Neutrophil (primary cell): ENCODE measurements around the gene NMNAT2.

Experiments used
- H3K27ac ChIP-seq: fragments of 200-600 bp; sonication (generic); 2 replicates; pipeline ENCODE4 v1.5.1; 2016; ENCODE audit warnings: mild to moderate bottlenecking, moderate library complexity
- H3K27me3 ChIP-seq: fragments of 200-600 bp; sonication (generic); 2 replicates; pipeline ENCODE4 v1.6.0; 2016; ENCODE audit warnings: mild to moderate bottlenecking
- H3K36me3 ChIP-seq: fragments of 200-600 bp; sonication (generic); 2 replicates; pipeline ENCODE4 v1.5.1; 2017
- H3K4me1 ChIP-seq, 2 experiments: fragments of 200-600 bp in 1 of 2; sonication (generic) in 1 of 2; 1 replicate in 1 of 2; 2 replicates in 1 of 2; pipeline versions ENCODE4 v1.5.1 to v1.6.1; 2013 to 2016; ENCODE audit warnings: low read depth in 1 of 2, low read length in 1 of 2, mild to moderate bottlenecking in 1 of 2, moderate library complexity in 1 of 2; ENCODE audit not compliant: control insufficient read depth in 1 of 2, insufficient read depth in 1 of 2
- H3K4me3 ChIP-seq, 2 experiments: fragments of 200-600 bp in 1 of 2; sonication (generic) in 1 of 2; 1 replicate in 1 of 2; 2 replicates in 1 of 2; pipeline ENCODE4 v1.5.1; 2013 to 2016; ENCODE audit warnings: low read depth in 1 of 2, low read length in 1 of 2, mild to moderate bottlenecking in 1 of 2, moderate library complexity in 1 of 2
- H3K9me3 ChIP-seq: fragments of 200-600 bp; sonication (generic); 2 replicates; pipeline ENCODE4 v1.5.1; 2016
- CTCF ChIP-seq: fragments of 200-600 bp; sonication (generic); IDR thresholded peaks from 2 replicates; pipeline ENCODE4 v1.5.1; 2016; ENCODE audit warnings: antibody characterized with exemption

Gene NMNAT2

DNA sequence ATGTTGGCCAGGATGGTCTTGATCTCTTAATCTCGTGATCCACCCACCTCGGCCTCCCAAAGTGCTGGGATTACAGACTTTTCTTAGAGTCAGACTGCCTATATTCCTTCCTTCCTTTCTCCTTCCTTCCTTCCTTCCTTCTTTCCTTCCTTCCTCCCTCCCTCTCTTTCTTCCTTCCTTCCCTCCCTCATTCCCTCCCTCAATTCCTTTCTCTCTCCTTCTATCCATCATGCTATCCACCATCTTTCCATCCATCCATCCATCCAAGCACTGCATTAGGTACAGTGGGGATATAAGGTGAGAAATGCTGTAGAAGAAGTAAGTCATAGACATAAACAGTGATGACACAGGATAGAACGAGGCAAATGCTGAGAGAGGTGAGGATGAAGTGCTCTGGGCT lies 218.9 kb downstream of the NMNAT2 start:
- H3K9me3 ChIP-seq: no peaks in the 10 kb centered on the region
- no peak for TF ChIP-seq CTCF
- no peaks in the 10 kb centered on the region for H3K4me1 ChIP-seq
- H3K36me3 ChIP-seq: no peaks in the 10 kb centered on the region
- H3K27ac ChIP-seq: no peak overlapping the region
- no peak overlapping the region for H3K4me3 ChIP-seq
- H3K27me3 ChIP-seq: peaks cover 40% of the 10 kb centered on the region

DNA sequence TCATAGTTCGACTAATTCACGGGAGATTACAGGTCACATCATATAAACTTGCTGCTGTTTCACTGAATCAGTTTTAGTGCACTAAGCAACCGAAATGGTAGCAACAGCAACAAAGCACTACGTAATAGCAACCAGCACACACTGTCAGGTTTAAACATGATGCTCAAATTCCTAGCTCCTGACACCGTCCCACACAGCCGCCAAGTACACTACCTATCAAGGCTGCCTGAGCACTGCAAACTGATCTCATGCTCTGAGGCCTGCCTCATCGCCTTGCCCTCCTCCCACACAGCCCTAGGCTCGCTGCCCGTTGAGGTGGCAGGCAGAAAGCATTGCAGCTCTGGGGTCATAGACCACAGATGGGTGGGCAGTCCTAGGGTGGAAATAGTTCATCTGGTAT lies 219.7 kb downstream of the NMNAT2 start:
- no peaks in the 10 kb centered on the region for H3K9me3 ChIP-seq
- no peaks in the 10 kb centered on the region for H3K4me1 ChIP-seq
- no peak for TF ChIP-seq CTCF
- H3K36me3 ChIP-seq: no peaks in the 10 kb centered on the region
- H3K27me3 ChIP-seq: peaks cover 35% of the 10 kb centered on the region
- no peak overlapping the region for H3K27ac ChIP-seq
- no peak overlapping the region for H3K4me3 ChIP-seq
